ENCODE data around the gene BMPR1A.

Gene BMPR1A

GRCh38 chr10:86813982-86814381 lies 57.6 kb downstream of the BMPR1A start:
- Histone ChIP-seq H3K27ac (ENCODE audit: low read length) (no peak overlapping the region), H3K4me3 (ENCODE audit: low read depth in 1 of 2, low read length in 2 of 2) (no peak overlapping the region), H3K36me3 (ENCODE audit: control insufficient read depth in 1 of 2, insufficient read depth in 2 of 2, low read length in 2 of 2) (no peaks in the 10 kb centered on the region), H3K9me3 (ENCODE audit: control insufficient read depth in 1 of 2, low read length in 2 of 2) (no peaks in the 10 kb centered on the region), H3K4me1 (ENCODE audit: control insufficient read depth in 1 of 2, insufficient read depth in 2 of 2, low read length in 2 of 2) (peaks cover 0 to 22% of the 10 kb centered on the region in 2 donors), H3K27me3 (ENCODE audit: low read depth, low read length) (no peaks in the 10 kb centered on the region)

GRCh38 chr10:86815035-86815617 lies 58.7 kb downstream of the BMPR1A start:
- Histone ChIP-seq H3K9me3 (ENCODE audit: control insufficient read depth in 1 of 2, low read length in 2 of 2) (no peaks in the 10 kb centered on the region), H3K27ac (ENCODE audit: low read length) (peak overlapping the region; percentile 64), H3K27me3 (ENCODE audit: low read depth, low read length) (no peaks in the 10 kb centered on the region), H3K36me3 (ENCODE audit: control insufficient read depth in 1 of 2, insufficient read depth in 2 of 2, low read length in 2 of 2) (no peaks in the 10 kb centered on the region), H3K4me3 (ENCODE audit: low read depth in 1 of 2, low read length in 2 of 2) (no peak overlapping the region), H3K4me1 (ENCODE audit: control insufficient read depth in 1 of 2, insufficient read depth in 2 of 2, low read length in 2 of 2) (peaks cover 0 to 22% of the 10 kb centered on the region in 2 donors)

- Histone ChIP-seq H3K36me3 (ENCODE audit: control insufficient read depth in 1 of 2, insufficient read depth in 2 of 2, low read length in 2 of 2) (no peaks in the 10 kb centered on the region), H3K4me3 (ENCODE audit: low read depth in 1 of 2, low read length in 2 of 2) (no peak overlapping the region), H3K27me3 (ENCODE audit: low read depth, low read length) (no peaks in the 10 kb centered on the region), H3K4me1 (ENCODE audit: control insufficient read depth in 1 of 2, insufficient read depth in 2 of 2, low read length in 2 of 2) (peaks cover 0 to 22% of the 10 kb centered on the region in 2 donors), H3K27ac (ENCODE audit: low read length) (peak overlapping the region; percentile 64), H3K9me3 (ENCODE audit: control insufficient read depth in 1 of 2, low read length in 2 of 2) (no peaks in the 10 kb centered on the region)
Observed at GRCh38 chr10:86815640-86816039, 59.2 kb downstream of the BMPR1A start.

- Histone ChIP-seq H3K4me3 (ENCODE audit: low read depth in 1 of 2, low read length in 2 of 2) (no peak overlapping the region), H3K36me3 (ENCODE audit: control insufficient read depth in 1 of 2, insufficient read depth in 2 of 2, low read length in 2 of 2) (no peaks in the 10 kb centered on the region), H3K27ac (ENCODE audit: low read length) (no peak overlapping the region), H3K9me3 (ENCODE audit: control insufficient read depth in 1 of 2, low read length in 2 of 2) (no peaks in the 10 kb centered on the region), H3K27me3 (ENCODE audit: low read depth, low read length) (no peaks in the 10 kb centered on the region), H3K4me1 (ENCODE audit: control insufficient read depth in 1 of 2, insufficient read depth in 2 of 2, low read length in 2 of 2) (peaks cover 0 to 22% of the 10 kb centered on the region in 2 donors)
Observed at GRCh38 chr10:86817246-86817645, 60.8 kb downstream of the BMPR1A start.

- Histone ChIP-seq H3K36me3 (ENCODE audit: control insufficient read depth in 1 of 2, insufficient read depth in 2 of 2, low read length in 2 of 2) (no peaks in the 10 kb centered on the region), H3K9me3 (ENCODE audit: control insufficient read depth in 1 of 2, low read length in 2 of 2) (no peaks in the 10 kb centered on the region), H3K27ac (ENCODE audit: low read length) (no peak overlapping the region), H3K4me3 (ENCODE audit: low read depth in 1 of 2, low read length in 2 of 2) (no peak overlapping the region), H3K4me1 (ENCODE audit: control insufficient read depth in 1 of 2, insufficient read depth in 2 of 2, low read length in 2 of 2) (peaks cover 0 to 28% of the 10 kb centered on the region in 2 donors), H3K27me3 (ENCODE audit: low read depth, low read length) (no peaks in the 10 kb centered on the region)
Observed at GRCh38 chr10:86819567-86819966, 63.1 kb downstream of the BMPR1A start.

- no peaks in the 10 kb centered on the region for H3K9me3 ChIP-seq (ENCODE audit: control insufficient read depth in 1 of 2, low read length in 2 of 2)
Observed at GRCh38 chr10:86820509-86820908, 64.1 kb downstream of the BMPR1A start.

GRCh38 chr10:86821388-86821999 lies 65.1 kb downstream of the BMPR1A start:
- Histone ChIP-seq H3K27me3 (ENCODE audit: low read depth, low read length) (no peaks in the 10 kb centered on the region), H3K4me3 (ENCODE audit: low read depth in 1 of 2, low read length in 2 of 2) (no peak overlapping the region), H3K36me3 (ENCODE audit: control insufficient read depth in 1 of 2, insufficient read depth in 2 of 2, low read length in 2 of 2) (no peaks in the 10 kb centered on the region), H3K27ac (ENCODE audit: low read length) (no peak overlapping the region), H3K9me3 (ENCODE audit: control insufficient read depth in 1 of 2, low read length in 2 of 2) (no peaks in the 10 kb centered on the region), H3K4me1 (ENCODE audit: control insufficient read depth in 1 of 2, insufficient read depth in 2 of 2, low read length in 2 of 2) (peaks cover 0 to 20% of the 10 kb centered on the region in 2 donors)

More at GRCh38 chr10:86820509-86820908, 64.1 kb downstream of the BMPR1A start:
- Histone ChIP-seq H3K4me1 (ENCODE audit: control insufficient read depth in 1 of 2, insufficient read depth in 2 of 2, low read length in 2 of 2) (peaks cover 0 to 25% of the 10 kb centered on the region in 2 donors), H3K27ac (ENCODE audit: low read length) (no peak overlapping the region), H3K4me3 (ENCODE audit: low read depth in 1 of 2, low read length in 2 of 2) (no peak overlapping the region), H3K27me3 (ENCODE audit: low read depth, low read length) (no peaks in the 10 kb centered on the region), H3K36me3 (ENCODE audit: control insufficient read depth in 1 of 2, insufficient read depth in 2 of 2, low read length in 2 of 2) (no peaks in the 10 kb centered on the region)

- H3K27ac ChIP-seq (ENCODE audit: low read length): no peak overlapping the region
- H3K27me3 ChIP-seq (ENCODE audit: low read depth, low read length): no peaks in the 10 kb centered on the region
- no peaks in the 10 kb centered on the region for H3K9me3 ChIP-seq (ENCODE audit: control insufficient read depth in 1 of 2, low read length in 2 of 2)
- peaks cover 0 to 27% of the 10 kb centered on the region in 2 donors for H3K4me1 ChIP-seq (ENCODE audit: control insufficient read depth in 1 of 2, insufficient read depth in 2 of 2, low read length in 2 of 2)
- no peak overlapping the region for H3K4me3 ChIP-seq (ENCODE audit: low read depth in 1 of 2, low read length in 2 of 2)
- H3K36me3 ChIP-seq (ENCODE audit: control insufficient read depth in 1 of 2, insufficient read depth in 2 of 2, low read length in 2 of 2): no peaks in the 10 kb centered on the region
Observed at GRCh38 chr10:86823565-86823964, 67.1 kb downstream of the BMPR1A start.

- Histone ChIP-seq H3K27ac (ENCODE audit: low read length) (no peak overlapping the region), H3K4me3 (ENCODE audit: low read depth in 1 of 2, low read length in 2 of 2) (no peak overlapping the region), H3K4me1 (ENCODE audit: control insufficient read depth in 1 of 2, insufficient read depth in 2 of 2, low read length in 2 of 2) (peaks cover 0 to 32% of the 10 kb centered on the region in 2 donors), H3K9me3 (ENCODE audit: control insufficient read depth in 1 of 2, low read length in 2 of 2) (no peaks in the 10 kb centered on the region), H3K27me3 (ENCODE audit: low read depth, low read length) (no peaks in the 10 kb centered on the region), H3K36me3 (ENCODE audit: control insufficient read depth in 1 of 2, insufficient read depth in 2 of 2, low read length in 2 of 2) (no peaks in the 10 kb centered on the region)
Observed at GRCh38 chr10:86824151-86824550, 67.7 kb downstream of the BMPR1A start.

GRCh38 chr10:86825366-86825765 lies 68.9 kb downstream of the BMPR1A start:
- no peaks in the 10 kb centered on the region for H3K36me3 ChIP-seq (ENCODE audit: control insufficient read depth in 1 of 2, insufficient read depth in 2 of 2, low read length in 2 of 2)

GRCh38 chr10:86827639-86828038 lies 71.2 kb downstream of the BMPR1A start:
- Histone ChIP-seq H3K4me1 (ENCODE audit: control insufficient read depth in 1 of 2, insufficient read depth in 2 of 2, low read length in 2 of 2) (peaks cover 0 to 49% of the 10 kb centered on the region in 2 donors), H3K27me3 (ENCODE audit: low read depth, low read length) (no peaks in the 10 kb centered on the region), H3K9me3 (ENCODE audit: control insufficient read depth in 1 of 2, low read length in 2 of 2) (no peaks in the 10 kb centered on the region), H3K36me3 (ENCODE audit: control insufficient read depth in 1 of 2, insufficient read depth in 2 of 2, low read length in 2 of 2) (no peaks in the 10 kb centered on the region), H3K27ac (ENCODE audit: low read length) (no peak overlapping the region), H3K4me3 (ENCODE audit: low read depth in 1 of 2, low read length in 2 of 2) (no peak overlapping the region)

More at GRCh38 chr10:86825366-86825765, 68.9 kb downstream of the BMPR1A start:
- Histone ChIP-seq H3K9me3 (ENCODE audit: control insufficient read depth in 1 of 2, low read length in 2 of 2) (no peaks in the 10 kb centered on the region), H3K27ac (ENCODE audit: low read length) (no peak overlapping the region), H3K27me3 (ENCODE audit: low read depth, low read length) (no peaks in the 10 kb centered on the region), H3K4me3 (ENCODE audit: low read depth in 1 of 2, low read length in 2 of 2) (no peak overlapping the region), H3K4me1 (ENCODE audit: control insufficient read depth in 1 of 2, insufficient read depth in 2 of 2, low read length in 2 of 2) (peaks cover 0 to 44% of the 10 kb centered on the region in 2 donors)

GRCh38 chr10:86828145-86828544 lies 71.7 kb downstream of the BMPR1A start:
- Histone ChIP-seq H3K36me3 (ENCODE audit: control insufficient read depth in 1 of 2, insufficient read depth in 2 of 2, low read length in 2 of 2) (no peaks in the 10 kb centered on the region), H3K27me3 (ENCODE audit: low read depth, low read length) (no peaks in the 10 kb centered on the region), H3K4me1 (ENCODE audit: control insufficient read depth in 1 of 2, insufficient read depth in 2 of 2, low read length in 2 of 2) (peaks cover 0 to 47% of the 10 kb centered on the region in 2 donors), H3K4me3 (ENCODE audit: low read depth in 1 of 2, low read length in 2 of 2) (no peak overlapping the region), H3K27ac (ENCODE audit: low read length) (no peak overlapping the region), H3K9me3 (ENCODE audit: control insufficient read depth in 1 of 2, low read length in 2 of 2) (no peaks in the 10 kb centered on the region)
